Inferior parietal cortex (tissue), 1 donor: ENCODE data around the gene PDE1A.
A peak's percentile ranks its signal among the peaks of the same experiment; 100 is the strongest.
"Not testable (repeated sequence)": the region's sequence is repeated elsewhere in the genome, so short reads cannot be mapped to it uniquely, and the experiment has no call there.

ENCODE experiments used
- DNase-seq: peaks from one replicate; pipeline ENCODE4 v3.0.0-alpha.2; 2016; ENCODE audit errors: extremely low spot score

The PDE1A gene

DNA sequence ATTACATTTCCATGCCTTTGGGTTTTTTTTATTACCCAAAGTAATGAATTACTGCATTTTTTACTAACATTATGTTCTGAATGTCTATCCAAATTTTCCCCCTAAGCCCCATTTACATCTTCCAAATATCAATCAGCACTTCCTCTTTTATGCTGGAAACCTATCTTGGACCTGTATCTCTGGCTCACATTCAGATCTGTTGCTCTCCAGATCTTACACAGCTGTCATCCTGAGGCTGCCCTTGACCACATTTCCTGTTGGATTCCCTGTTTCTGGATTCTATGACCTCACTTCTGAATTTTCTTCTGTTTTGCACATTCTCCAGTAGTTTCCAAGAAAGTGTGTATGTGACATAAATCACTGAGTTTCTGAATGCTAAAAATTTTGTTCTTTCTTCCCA is 146.7 kb downstream of the PDE1A start:
- DNase-seq = no peak

DNA sequence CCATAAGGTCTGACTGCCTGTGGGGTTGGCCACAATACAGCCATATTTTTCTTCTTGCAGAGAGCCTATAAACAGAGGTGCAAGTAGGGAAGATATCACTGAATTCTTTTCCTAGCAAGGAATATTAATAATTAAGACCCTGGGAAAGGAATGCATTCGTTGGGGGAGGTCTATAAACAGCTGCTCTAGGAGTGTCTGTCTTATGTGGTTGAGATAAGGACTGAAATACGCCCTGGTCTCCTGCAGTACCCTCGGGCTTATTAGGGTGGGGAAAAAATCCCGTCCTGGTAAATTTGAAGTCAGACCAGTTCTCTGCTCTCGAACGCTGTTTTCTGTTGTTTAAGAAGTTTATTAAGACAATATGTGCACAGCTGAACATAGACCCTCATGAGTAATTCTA is 150.2 kb downstream of the PDE1A start:
- not testable (repeated sequence) for DNase-seq

- no peak for DNase-seq
These were observed 158.9 kb downstream of the PDE1A start for GRCh38 chr2:182267971-182268370.

DNA sequence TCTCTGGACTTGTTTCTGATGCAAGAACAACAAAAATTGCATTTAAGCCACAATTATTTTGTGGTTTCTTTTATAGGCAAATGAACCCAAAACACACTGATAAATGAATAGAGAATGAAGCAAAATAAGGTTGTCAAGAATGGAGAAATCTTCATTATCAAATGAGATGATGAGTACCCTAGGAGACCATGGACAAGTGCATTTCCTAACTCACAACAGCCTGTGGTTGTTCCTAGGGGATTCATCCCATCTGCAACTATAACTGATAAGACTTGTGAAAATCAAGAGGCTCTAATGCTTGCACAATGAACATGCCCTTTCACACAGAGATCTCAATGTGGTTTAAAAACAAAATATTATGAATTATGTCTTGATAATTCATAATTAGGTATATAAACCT is 159.9 kb downstream of the PDE1A start:
- DNase-seq = no peak

DNA sequence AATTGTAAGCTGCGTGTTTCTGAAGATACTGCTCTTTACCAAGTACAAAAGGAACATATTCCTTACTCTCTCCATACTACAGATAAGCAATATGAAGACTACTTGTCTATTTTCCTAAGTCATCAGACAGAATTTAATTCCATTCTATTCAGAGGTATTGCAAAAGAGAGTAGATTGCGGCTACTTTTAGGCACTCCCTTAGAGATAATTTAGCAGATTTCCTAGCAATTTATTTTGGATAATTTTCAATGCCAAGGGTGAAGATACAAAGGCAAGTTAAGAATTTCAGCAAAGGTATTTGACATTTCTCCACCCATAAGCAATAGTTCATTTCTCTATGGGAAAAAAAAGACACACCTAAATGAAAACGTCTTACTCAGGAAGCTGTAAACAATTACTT is 161.1 kb downstream of the PDE1A start:
- DNase-seq = no peak

DNA sequence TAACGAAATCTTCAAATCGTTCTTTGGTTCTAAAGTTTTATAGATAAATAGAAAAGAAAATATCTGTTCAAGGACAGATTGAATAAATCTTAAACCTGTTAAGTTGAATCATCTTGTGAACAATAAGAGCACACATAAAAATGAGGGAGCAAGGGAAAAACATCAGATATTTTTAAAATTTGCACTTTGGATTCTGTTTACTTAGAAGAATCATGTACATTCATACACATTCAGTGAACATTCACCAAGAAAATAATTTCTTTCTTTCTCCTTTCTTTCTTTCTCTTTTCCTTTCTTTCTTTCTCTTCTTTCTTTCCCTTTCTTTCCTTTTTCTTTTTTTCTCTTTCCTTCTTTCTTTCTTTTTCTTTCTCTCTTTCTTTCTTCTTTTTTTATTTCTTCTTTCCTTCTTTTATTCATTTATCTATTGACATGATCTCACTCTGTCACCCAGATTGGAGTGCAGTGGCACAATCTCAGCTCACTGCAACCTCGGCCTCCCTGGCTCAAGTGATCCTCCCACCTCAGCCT is 164.9 kb downstream of the PDE1A start:
- no peak for DNase-seq

DNA sequence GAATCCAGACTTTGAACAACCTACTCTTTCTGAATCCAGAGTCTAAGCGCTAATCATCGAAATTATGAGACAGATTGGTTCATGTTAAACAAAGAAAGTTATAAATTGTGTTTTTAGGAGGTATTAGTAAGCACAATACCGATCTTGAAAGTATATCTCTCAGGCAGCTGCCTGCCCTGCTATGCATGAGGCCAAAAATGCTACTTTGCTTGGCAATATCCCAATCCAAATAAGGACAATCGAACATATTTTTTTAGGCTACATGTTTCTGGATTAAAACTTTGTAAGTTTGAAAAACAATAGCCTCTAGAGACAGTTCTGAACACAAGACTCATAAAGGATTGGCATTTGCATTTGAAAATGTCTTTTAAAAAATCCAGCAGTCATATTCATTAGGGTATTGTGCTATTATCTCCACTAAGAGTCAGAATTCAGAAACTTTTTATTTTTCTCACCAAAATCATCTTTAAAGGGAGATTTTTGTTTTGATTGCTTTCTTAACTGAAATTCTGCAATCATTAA is 167.1 kb downstream of the PDE1A start:
- DNase-seq = no peak

- DNase-seq = no peak
These were observed 174.3 kb downstream of the PDE1A start for GRCh38 chr2:182252534-182252933.

- DNase-seq = no peak
These were observed 177.9 kb downstream of the PDE1A start for GRCh38 chr2:182248898-182249297.

- DNase-seq = no peak
These were observed 178.5 kb downstream of the PDE1A start for GRCh38 chr2:182248362-182248761.

DNA sequence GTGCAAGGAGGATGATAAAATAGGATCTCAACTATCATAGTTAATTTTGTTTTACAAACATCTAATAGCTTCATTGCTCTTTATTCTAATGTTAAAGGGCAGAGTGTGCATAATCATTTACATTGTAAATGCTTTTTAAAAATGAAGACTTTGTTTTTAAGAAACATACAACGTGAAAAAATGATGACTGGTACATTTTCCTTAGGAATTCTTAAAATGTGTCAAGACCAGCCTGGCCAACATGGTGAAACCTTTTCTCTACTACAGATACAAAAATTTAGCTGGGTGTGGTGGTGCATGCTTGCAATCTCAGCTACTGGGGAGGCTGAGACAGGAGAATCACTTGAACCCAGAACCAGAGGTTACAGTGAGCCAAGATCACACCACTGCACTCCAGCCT is 179.0 kb downstream of the PDE1A start:
- no peak for DNase-seq

DNA sequence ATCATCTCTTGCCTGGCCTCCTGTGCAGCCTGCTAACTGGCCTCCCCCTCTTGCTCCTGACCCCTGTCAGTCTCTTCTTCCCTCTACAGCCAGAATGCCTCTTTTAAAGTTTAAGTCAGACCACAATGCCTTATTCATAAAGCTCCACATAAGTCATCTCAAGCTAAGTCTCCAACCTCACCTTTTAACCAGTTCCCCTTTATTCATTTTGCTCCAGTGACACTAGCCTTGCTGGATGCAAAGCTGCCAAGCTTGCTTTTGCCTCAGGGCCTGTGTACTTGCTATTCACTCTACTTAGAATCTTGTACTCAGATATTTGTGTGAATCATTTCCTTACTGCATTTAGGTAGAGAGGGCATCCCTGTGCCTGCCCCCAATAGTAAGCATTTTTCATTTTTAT is 180.9 kb downstream of the PDE1A start:
- no peak for DNase-seq

DNA sequence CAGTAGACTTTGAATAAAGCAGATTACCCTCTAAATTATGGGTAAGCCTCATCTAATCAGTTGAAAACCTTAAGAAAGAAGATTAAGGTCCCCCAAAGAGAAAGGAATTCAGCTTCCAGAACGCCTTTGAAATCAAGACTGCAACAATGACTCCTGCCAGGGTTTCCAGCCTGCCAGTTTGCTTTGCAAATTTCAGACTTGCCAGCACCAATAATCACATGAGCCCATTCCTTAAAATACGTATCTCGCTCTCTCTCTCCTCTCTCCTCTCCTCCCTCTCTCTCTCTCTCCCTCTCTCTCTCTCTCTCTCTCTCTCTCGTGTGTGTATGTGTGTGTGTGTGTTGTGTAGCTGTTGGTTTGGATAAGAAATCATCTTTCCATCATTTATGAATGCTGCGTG is 184.2 kb downstream of the PDE1A start:
- no peak for DNase-seq

DNA sequence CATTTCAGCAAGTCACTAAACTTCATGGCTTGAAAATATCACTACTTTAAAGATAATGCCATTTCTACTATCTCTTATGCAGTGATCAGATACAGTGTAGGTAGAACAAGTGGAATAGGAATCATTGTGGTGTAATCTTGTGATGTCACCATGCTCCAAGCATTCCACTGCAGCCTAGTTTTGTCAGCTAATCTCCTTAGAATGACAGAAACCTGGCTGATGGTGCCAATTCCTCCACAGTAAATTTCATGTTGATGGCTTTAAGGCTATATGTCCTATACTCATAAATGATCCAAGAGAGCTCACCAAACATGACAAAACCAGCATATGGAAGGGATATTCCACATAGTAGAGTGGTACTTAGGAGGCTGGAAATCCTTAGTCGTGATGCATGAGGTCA is 184.9 kb downstream of the PDE1A start:
- DNase-seq = no peak

- DNase-seq = no peak
These were observed 185.9 kb downstream of the PDE1A start for GRCh38 chr2:182240862-182241371.

- no peak for DNase-seq
These were observed 196.3 kb downstream of the PDE1A start for GRCh38 chr2:182230561-182230960.

DNA sequence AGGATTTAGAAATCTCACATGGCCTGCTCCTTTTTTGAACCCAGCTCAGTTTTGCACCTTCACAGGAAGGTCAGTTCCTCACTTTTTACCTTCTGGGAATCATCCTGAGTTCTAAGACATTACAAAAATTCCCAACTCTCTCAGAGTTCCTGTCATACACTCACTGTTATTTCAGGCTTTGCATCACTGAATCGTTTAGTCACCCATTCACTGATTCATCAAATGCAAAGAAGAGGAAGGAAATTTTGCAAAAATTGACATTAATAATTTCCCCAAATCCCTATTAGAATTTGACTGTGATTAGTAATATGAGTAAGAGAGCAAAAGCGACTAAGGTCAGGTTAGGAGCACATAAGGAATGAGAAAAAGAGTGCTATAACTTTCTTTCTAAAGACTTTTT is 197.5 kb downstream of the PDE1A start:
- no peak for DNase-seq

GRCh38 chr2:182228741-182229140 is 198.1 kb downstream of the PDE1A start:
- no peak for DNase-seq

DNA sequence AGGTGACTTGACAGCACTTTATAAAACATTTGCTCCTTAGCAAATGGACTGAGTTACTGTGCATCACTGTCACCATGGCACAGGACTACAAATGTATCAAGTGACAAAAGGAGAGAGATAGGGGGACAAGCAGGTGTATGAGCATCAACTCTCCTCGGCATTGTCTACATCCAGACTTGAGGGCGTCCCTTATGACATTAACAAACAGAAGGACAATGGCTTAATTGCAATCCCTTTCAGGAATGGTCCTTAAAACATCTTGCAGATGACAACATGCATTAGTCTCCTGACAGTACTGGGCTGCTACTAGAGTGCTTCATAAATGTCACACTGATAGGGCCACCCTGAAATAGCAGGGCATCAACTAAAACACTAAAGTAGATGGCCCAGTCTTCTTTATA is 198.8 kb downstream of the PDE1A start:
- no peak for DNase-seq

DNA sequence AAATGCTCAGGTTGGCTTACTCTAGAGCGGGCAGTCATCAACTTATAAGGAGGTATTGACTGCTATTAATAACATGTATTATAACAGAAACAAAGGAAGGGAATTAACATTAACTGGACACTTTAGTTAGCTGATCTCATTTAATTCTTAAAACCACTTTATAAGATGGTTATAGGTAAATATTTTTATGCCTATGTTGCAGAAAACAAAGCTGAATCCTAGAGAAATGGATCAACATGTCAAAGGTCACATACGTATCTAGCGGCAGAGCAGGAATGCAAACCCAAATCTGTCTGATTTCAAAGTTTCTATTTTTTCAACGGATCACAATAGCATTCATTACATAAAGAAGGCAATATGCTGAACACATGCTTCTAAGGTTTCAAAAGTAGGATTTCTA is 200.0 kb downstream of the PDE1A start:
- DNase-seq = no peak

DNA sequence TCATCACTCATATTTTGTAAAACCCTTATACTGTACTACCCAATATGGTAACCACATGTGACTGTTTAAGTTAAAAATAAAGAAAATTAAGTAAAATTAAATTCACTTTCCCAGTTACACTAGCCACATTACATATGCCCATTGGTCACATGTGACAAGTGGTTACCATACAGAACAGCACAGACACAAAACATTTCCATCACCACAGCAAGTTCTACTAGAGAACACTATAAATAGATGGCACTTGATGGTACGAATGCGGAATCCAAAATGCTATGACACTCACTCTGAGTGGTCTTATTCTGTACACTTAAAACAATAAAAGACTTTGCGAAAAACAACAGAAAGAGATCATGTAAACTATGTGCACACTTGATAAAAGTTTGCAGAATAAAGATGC is 202.2 kb downstream of the PDE1A start:
- DNase-seq = no peak

DNA sequence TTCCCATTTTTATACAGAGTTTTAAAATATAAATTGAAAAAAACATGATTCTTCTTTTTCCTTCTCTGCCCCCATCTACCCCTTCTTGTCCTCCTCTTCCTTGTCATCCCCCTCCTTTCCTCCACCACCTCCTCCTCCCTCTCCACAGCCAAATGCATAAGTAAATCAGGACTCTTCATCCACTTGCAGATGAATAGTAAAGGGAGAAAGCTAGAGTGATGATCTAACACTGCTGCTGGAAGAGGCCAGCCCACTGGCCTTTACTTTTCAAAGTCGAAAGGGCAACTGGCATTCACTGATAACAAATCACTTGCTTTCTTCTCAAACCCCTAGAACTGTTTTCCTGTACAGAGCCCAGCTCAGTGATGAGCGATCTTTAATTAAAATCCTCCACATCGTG is 205.8 kb downstream of the PDE1A start:
- no peak for DNase-seq

DNA sequence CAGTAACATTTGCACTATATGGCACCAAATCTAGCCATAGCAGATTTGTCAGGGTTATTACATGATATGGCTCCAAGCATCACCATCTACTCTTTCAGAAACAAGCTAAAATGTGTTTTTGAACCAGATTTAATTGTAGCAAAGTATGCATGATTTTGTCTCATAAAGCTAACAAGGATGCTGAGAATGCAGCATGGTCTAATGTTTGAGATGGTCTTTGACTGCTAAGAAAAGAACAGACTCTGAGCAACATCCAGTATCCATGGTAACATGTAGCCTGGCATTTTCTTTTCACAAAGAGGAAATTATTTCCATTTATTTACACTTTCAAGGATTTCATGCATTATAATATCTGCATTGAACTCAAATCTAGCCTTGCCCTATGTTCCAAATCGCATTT is 206.5 kb downstream of the PDE1A start:
- peak; percentile 43 for DNase-seq

DNA sequence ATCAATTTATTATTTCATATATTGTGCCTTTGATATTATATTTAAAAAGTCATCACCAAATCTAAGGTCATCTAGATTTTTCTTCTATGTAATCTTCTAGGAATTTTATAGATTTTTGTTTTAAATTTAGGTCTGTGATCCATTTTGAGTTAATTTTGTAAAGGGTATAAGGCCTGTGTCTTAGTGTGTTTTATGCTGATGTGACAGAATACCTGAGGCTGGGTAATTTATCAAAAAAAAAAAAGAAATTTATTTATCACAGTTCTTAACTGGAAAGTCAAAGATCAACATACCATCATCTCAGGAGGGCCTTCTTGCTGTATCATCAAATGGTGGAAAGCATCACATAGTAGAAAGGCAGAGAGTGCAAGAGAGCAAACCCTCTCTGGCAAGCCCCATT is 216.2 kb downstream of the PDE1A start:
- DNase-seq = no peak
